Stimulated activated CD4-positive, alpha-beta T cell treated with anti-CD3 and anti-CD28 coated beads, Interleukin-1b, Interleukin-23, amount 100 ng/mL, for 24 hours (primary cell): ENCODE measurements around the gene ABCB4.

Source experiments
- DNase-seq, 4 experiments: peaks; one replicate each; pipeline ENCODE4 v3.0.0-alpha.2; 2020; ENCODE audit warnings: low read depth in 4 of 4, low spot score in 1 of 4

The ABCB4 gene

GRCh38 chr7:87475359-87476178 lies at the start of gene ABCB4:
TSS of gene ABCB4 (minus strand) at chr7:87475680. CDS start at chr7:87475465, 215 bp downstream.
- no peak for DNase-seq

GRCh38 chr7:87518735-87519134 lies 43.3 kb upstream of the ABCB4 start:
- DNase-seq: no peak

GRCh38 chr7:87517891-87518290 lies 42.4 kb upstream of the ABCB4 start:
- no peak for DNase-seq

DNA sequence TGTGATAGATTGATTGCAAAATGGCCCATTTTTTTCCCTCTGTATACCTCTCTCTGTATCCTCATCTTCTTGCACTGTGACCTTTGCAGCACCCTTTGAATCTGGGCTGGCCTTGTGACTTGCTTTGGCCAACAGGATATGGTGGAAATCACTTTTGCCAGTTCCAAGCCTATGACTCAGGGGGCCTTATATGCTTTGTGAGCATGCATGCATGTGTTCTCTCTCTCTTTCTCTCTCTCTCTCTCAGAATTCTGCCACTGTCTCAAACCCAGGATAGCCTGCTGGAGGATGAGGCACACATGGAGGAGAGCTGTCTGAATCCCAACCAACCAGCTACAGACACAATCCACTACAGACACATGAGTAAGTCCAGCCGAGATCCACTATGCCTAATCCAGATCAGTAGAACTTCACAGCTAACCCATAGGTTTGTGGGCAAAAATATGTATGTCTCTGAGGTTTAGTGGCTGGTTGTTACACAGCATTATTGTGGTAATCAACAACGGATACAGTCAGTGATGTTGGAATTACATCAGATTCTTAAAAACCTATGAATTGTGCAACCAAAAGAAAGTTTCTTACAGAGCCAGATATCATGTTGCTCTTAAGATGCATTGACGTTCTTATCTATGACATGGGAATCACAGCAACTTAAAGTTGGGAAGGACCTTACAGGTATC lies 41.8 kb upstream of the ABCB4 start:
- no peak for DNase-seq

GRCh38 chr7:87513735-87514335 lies 38.4 kb upstream of the ABCB4 start:
- no peak for DNase-seq

GRCh38 chr7:87512906-87513305 lies 37.4 kb upstream of the ABCB4 start:
- DNase-seq: no peak

- no peak for DNase-seq
These were observed 36.0 kb upstream of the ABCB4 start for GRCh38 chr7:87511510-87511909.

DNA sequence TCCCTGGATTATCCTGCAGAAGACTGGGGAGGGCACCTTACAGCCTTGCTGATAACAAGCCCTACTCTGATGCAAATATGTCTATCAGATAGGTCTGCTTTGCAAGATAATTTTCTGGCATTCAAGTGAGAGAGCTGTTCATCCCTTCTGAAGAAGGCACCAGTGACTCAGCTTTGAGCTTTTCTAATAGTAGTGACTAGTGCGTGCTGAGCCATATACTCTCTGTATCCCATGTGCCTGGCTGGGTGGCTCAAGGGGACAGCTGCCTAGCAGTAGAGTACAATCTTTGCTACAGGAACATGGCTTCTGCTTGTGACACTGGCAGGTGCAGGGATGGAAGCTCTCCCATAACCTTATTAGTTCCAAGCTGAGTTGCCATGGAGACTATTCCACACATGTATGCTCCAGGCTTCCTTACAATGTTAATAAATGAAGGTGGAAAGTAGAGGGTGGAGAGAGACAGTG lies 35.0 kb upstream of the ABCB4 start:
- DNase-seq: no peak

- no peak for DNase-seq
These were observed 32.0 kb upstream of the ABCB4 start for GRCh38 chr7:87507446-87507845.

- DNase-seq: no peak
These were observed 31.0 kb upstream of the ABCB4 start for GRCh38 chr7:87506246-87507180.

- no peak for DNase-seq
These were observed 30.2 kb upstream of the ABCB4 start for GRCh38 chr7:87505557-87506245.

DNA sequence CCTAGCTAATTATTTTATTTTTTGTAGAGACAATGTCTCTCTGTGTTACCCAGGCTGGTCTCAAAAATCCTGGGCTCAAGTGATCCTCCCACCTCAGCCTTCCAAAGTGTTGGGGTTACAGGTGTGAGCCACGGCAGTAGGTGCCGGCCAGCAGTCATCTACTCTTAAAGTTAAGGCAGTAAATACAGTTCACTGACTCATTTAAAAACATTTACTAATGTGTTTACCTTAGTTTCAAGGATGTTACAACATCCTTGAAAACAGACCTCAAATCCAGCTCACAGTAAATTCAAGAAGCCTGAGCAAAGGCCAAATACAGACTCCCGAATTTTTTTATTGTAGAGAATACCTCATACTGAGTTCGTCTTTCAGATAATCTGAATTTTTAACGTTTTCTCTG lies 29.6 kb upstream of the ABCB4 start:
- DNase-seq: no peak

GRCh38 chr7:87499494-87499893 lies 24.0 kb upstream of the ABCB4 start:
- DNase-seq: no peak

DNA sequence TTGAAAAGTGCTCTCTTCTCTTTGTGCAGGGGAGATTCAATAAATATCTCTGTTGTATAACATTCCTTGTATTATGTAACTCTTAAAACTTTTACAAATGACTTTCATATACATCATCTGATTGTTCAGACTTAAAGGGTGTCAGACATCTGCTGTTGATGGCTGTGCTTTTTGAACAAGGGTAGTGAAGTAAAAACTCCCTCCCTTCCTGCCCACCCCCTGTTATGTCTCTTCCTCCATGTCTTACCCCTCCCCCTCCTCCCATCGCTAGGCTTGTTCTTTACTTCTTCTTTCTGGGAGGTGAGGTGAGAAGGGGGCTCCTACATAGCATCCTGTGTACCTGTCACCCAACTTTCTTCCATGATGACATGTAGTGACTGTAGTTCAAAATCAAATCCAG lies 23.4 kb upstream of the ABCB4 start:
- no peak for DNase-seq

DNA sequence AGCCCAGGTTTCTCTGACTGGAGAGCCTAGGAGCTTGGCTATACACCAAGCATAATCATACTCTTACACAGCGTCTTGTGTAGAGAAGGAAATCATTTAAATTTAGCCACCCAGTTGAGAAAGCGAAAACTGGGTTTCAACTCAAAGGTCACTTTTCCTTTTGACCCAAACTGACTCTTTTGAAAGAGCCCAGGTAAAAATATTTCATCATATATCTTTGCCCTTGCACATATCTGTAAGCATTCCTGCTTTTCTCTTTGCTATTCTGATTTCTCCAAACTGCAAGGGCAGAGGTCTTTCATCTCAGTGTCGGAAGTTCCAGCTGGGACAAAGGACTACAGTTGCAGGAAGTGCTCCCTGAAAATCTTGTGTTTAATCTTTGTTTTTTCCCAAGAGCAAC lies 22.0 kb upstream of the ABCB4 start:
- DNase-seq: no peak

DNA sequence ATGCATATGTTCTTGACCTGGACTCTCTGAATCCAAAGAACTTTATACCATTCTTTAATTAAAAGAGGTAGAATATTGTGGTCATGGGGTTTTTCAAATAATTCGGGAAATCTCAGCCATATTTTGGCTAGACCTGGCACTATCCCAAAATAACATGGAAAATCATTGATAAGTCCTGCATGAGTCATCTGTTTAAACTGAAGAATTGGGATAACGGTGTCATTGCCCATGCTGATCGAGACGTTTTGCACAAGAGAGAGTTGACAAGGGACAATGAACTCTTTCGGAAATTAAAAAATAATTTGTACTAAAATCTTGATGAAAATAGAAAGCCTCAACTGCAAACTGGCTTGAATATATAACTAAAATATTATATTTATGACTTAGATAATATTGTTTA lies 19.9 kb upstream of the ABCB4 start:
- no peak for DNase-seq

DNA sequence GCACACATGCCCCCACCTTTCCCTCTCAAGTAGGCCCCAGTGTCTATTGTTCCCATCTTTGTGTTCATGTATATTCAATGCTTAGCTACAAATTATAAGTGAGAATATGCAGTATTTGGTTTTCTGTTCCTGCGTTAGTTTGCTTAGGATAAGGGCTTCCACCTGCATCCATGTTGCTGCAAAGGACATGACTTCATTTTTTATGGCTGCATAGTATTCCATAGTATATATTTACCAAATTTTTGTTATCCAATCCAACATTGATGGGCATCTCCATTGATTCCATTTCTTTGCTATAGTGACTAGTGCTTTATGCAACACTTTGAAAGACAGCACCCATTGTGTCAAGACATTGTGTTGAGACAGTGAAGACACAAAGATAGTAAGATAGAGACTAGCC lies 19.0 kb upstream of the ABCB4 start:
- DNase-seq: no peak

- no peak for DNase-seq
These were observed 7.7 kb upstream of the ABCB4 start for GRCh38 chr7:87483131-87483530.

DNA sequence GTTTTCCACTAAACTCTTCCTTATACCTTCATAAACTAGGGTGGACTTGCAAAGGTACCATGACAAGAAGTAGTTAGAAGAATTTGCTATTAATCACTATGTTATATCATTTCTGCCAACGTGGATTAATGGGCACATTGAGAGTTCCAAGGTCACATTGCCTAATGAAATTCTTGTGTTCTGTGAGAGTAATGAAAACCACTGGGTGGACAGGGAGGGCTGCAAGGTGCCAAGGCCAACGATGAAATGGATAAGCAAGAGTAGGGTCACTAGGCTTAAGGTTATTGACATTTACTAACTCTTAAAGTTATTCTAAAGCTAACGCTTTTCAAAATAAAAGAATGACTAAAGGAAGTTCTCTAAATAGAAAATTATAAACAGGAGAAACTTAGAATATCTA lies 6.6 kb upstream of the ABCB4 start:
- no peak for DNase-seq

- DNase-seq: no peak
These were observed 4.9 kb upstream of the ABCB4 start for GRCh38 chr7:87480386-87480785.

- no peak for DNase-seq
These were observed 4.5 kb upstream of the ABCB4 start for GRCh38 chr7:87479951-87480350.
